Activated B cell treated with CpG ODN at 0.5 μM for 24 hours (primary cell): ENCODE results near the gene IGF2R. TPM values are rescaled to one million over a fixed set of nuclear protein-coding genes. Genes with fewer than 3 reads are reported as not detected.

Experiments used
- ATAC-seq: fragments of 200-7000 bp; cut with Tn5 transposase; one replicate; pipeline ENCODE4 v1.10.0; 2021; ENCODE audit warnings: low read depth, mild to moderate bottlenecking, moderate library complexity
- CTCF ChIA-PET: fragments of 350-600 bp; sonication (Branson Sonifier 250); formaldehyde crosslinking; loops from one replicate; lab custom pipeline; 2021; ENCODE audit warnings: antibody characterized with exemption; lab: Charles Lee
- POLR2A ChIA-PET: fragments of 350-600 bp; sonication (Branson Sonifier 250); formaldehyde crosslinking; loops from one replicate; lab custom pipeline; 2021; ENCODE audit warnings: antibody characterized with exemption; lab: Charles Lee
- DNase-seq: peaks from one replicate; pipeline ENCODE4 v3.0.0; 2022
- H3K27ac Mint-ChIP-seq: one replicate; pipeline ENCODE4 v1.8.0; 2020; ENCODE audit warnings: mixed read lengths
- H3K27me3 Mint-ChIP-seq: one replicate; pipeline ENCODE4 v1.8.0; 2021; ENCODE audit warnings: mixed read lengths
- H3K36me3 Mint-ChIP-seq: one replicate; pipeline ENCODE4 v1.8.0; 2021; ENCODE audit warnings: low read depth, mixed read lengths
- H3K4me1 Mint-ChIP-seq: one replicate; pipeline ENCODE4 v1.8.0; 2021; ENCODE audit warnings: mixed read lengths
- H3K4me3 Mint-ChIP-seq: one replicate; pipeline ENCODE4 v1.8.0; 2020; ENCODE audit warnings: mild to moderate bottlenecking, mixed read lengths
- H3K9me3 Mint-ChIP-seq: one replicate; pipeline ENCODE4 v1.8.0; 2020; ENCODE audit warnings: mixed read lengths
- CTCF ChIP-seq: fragments of 200-600 bp; IDR thresholded peaks from one replicate; pipeline ENCODE4 v1.8.0; 2022; ENCODE audit warnings: antibody characterized with exemption, mild to moderate bottlenecking
- intact Hi-C: fragments of 100-400 bp; cut with micrococcal nuclease; formaldehyde crosslinking; loops from one replicate; pipeline ENCODE4 v1.15.1; 2024
- total RNA-seq: library from RNA; stranded (reverse); gene quantifications from 2 replicates; pipeline ENCODE4 v1.2.3, GENCODE V29; 2022

IGF2R gene
- total RNA-seq, 1 donor from 2014 or later, result 79.5 TPM

DNA sequence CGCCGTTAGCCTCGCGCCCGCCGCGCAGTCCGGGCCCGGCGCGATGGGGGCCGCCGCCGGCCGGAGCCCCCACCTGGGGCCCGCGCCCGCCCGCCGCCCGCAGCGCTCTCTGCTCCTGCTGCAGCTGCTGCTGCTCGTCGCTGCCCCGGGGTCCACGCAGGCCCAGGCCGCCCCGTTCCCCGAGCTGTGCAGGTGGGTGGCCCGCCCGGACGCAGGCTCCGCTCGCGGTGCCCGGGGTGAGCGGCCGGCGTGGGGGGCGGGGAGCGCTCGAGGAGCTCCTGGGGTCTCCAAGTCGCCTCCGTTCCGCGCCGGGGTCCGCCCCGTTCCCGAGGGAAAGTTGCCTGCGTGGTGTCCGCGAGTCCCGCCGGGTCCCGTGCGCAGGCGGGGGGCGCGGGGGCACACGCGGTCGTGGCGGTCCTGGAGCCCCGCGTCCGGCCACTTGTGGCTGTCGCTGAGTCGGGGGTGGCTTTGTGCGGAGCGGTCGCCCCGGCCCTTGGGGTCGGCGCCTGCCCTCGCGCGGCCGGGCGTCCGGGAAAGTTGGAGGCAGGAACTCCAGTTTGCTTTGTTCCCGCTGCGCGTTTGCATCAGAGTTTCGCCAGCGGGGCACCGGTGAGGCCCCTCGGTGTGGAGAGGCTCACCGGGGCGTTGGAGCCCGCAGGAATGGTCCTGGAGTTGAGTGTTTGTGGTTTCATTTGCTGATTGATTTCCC lies 476 bp downstream of the IGF2R start:
- Mint-ChIP-seq H3K9me3 (no peaks in the 10 kb centered on the region), H3K4me3 (peak overlapping the region; percentile 88), H3K4me1 (peaks cover 43% of the 10 kb centered on the region), H3K36me3 (peaks cover 4% of the 10 kb centered on the region), H3K27me3 (no peaks in the 10 kb centered on the region), H3K27ac (no peak overlapping the region)
- peak; percentile 59 for DNase-seq
- ChIA-PET CTCF (interaction anchor here (1.1 kb wide), 1 partner anchor 9 kb away, joined by 3 read pairs; no protein-coding TSS in a partner anchor), POLR2A (interaction anchor here (0.8 to 5.2 kb wide), 5 partner anchors 11 to 180 kb away, joined by 3 to 69 read pairs (median 4); partner anchors contain the start of gene TCP1)
- peak; percentile 54 for ATAC-seq
- intact Hi-C loops, result loop anchor here (2.0 to 10.0 kb wide), 3 partner anchors 21 to 1305 kb away; partner anchors contain the start of gene AGPAT4
- TF ChIP-seq CTCF, result no peak

GRCh38 chr6:159969921-159970320 lies 1.0 kb downstream of the IGF2R start:
- CTCF ChIA-PET, result no interaction called here
- peaks cover 47% of the 10 kb centered on the region for H3K4me1 Mint-ChIP-seq
- POLR2A ChIA-PET, result interaction anchor here (1.0 to 5.2 kb wide), 4 partner anchors 11 to 180 kb away, joined by 3 to 69 read pairs (median 4); partner anchors contain the start of gene TCP1

GRCh38 chr6:159970659-159971063 lies 1.8 kb downstream of the IGF2R start:
- no peaks in the 10 kb centered on the region for H3K9me3 Mint-ChIP-seq
- no peak for TF ChIP-seq CTCF
- H3K4me1 Mint-ChIP-seq, result peaks cover 49% of the 10 kb centered on the region
- peak overlapping the region; percentile 88 for H3K4me3 Mint-ChIP-seq
- no peaks in the 10 kb centered on the region for H3K27me3 Mint-ChIP-seq
- DNase-seq (no peak), ATAC-seq (no peak)
- intact Hi-C loops, result loop anchor here (1.0 kb wide), 1 partner anchor 9 kb away; no protein-coding TSS in a partner anchor
- peaks cover 4% of the 10 kb centered on the region for H3K36me3 Mint-ChIP-seq
- ChIA-PET CTCF (no interaction called here), POLR2A (interaction anchor here (5.2 kb wide), 1 partner anchor 10 kb away, joined by 69 read pairs; no protein-coding TSS in a partner anchor)
- no peak overlapping the region for H3K27ac Mint-ChIP-seq

More at GRCh38 chr6:159969921-159970320, 1.0 kb downstream of the IGF2R start:
- intact Hi-C loops, result loop anchor here (1.0 to 10.0 kb wide), 4 partner anchors 9 to 1305 kb away; partner anchors contain the start of gene AGPAT4
- ATAC-seq (no peak), DNase-seq (no peak)
- peak overlapping the region; percentile 77 for H3K27ac Mint-ChIP-seq
- H3K27me3 Mint-ChIP-seq, result no peaks in the 10 kb centered on the region
- H3K9me3 Mint-ChIP-seq, result no peaks in the 10 kb centered on the region
- H3K36me3 Mint-ChIP-seq, result peaks cover 4% of the 10 kb centered on the region
- H3K4me3 Mint-ChIP-seq, result peak overlapping the region; percentile 88
- no peak for TF ChIP-seq CTCF

DNA sequence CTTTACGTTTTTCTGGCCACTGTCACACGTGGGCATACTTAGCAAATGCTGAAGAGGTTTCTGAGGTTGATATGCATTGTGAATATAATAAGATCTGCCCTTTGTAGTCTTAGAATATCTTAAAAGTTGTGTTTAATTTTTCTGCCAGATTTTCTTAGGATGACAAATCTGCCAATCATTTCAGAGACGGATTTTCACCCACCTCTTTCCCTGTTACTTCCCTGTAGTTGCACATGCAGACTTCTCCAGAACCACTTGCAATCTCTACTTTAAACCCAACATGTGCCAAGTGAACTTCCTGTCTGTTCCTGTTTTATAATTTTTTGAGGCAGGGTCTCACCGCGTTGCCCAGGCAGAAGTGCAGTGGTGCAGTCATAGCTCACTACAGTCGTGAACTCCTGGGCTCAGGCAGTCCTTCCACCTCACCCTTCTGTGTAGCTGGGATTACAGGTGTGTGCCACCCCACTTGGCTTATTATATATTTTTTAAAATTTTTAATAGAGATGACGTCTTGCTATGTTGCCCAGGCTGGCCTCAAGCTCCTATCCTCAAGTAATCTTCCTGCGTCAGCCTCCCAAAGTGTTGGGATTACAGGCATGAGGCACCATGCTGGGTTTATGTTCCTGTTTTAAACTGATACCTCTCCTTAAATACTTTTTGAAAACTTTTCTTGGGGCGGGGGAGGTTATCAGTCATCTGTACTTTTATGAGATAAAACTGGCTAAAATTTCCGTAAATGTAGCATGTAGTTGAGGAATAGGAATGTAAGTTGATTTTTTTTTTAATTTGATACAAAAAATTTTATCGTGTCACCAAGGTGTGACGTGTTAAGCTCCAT lies 2.7 kb downstream of the IGF2R start:
- Mint-ChIP-seq H3K4me1 (peaks cover 53% of the 10 kb centered on the region), H3K27ac (no peak overlapping the region), H3K4me3 (peak overlapping the region; percentile 52), H3K9me3 (no peaks in the 10 kb centered on the region), H3K27me3 (no peaks in the 10 kb centered on the region), H3K36me3 (peaks cover 4% of the 10 kb centered on the region)
- no peak for TF ChIP-seq CTCF
- ChIA-PET CTCF (no interaction called here), POLR2A (interaction anchor here (0.6 kb wide), 1 partner anchor 277 kb away, joined by 3 read pairs; no protein-coding TSS in a partner anchor)
- ATAC-seq, result no peak
- intact Hi-C loops, result no loop called here
- DNase-seq, result no peak
